Measurements from ENCODE around the gene HELZ. TPM values are rescaled to one million over a fixed set of nuclear protein-coding genes. Genes with fewer than 3 reads are reported as not detected.

The HELZ gene
- total and polyA plus RNA-seq, 5 donors = 5.6 to 43.9 (median 37.2) TPM

- no peaks in the 10 kb centered on the region for H3K4me1 ChIP-seq (ENCODE audit: control insufficient read depth, insufficient read depth, low read length)
- no peak for DNase-seq
- intact Hi-C loops (cut with DNase I) = no loop called here
- H3K27me3 ChIP-seq (ENCODE audit: control insufficient read depth, insufficient read depth) = no peaks in the 10 kb centered on the region
- no peak overlapping the region for H3K27ac ChIP-seq (ENCODE audit: low read length)
- WGBS = 49% methylated on average over 8 of the region's 8 CpGs
- peak overlapping the region; percentile 99 for H3K4me3 ChIP-seq (ENCODE audit: low read length)
- no peak for ATAC-seq
- H3K9me3 ChIP-seq (ENCODE audit: control insufficient read depth, low read length) = no peaks in the 10 kb centered on the region
Observed at GRCh38 chr17:67246403-67246652, 1.3 kb upstream of the HELZ start.

- WGBS = under 1% methylated on average over 75 of the region's 75 CpGs
- H3K27ac ChIP-seq (ENCODE audit: low read length) = no peak overlapping the region
Observed at GRCh38 chr17:67245694-67246402, 852 bp upstream of the HELZ start.

GRCh38 chr17:67244431-67245072, 444 bp downstream of the HELZ start:
- intact Hi-C loops (cut with DNase I) = no loop called here

More at GRCh38 chr17:67245694-67246402, 852 bp upstream of the HELZ start:
- Histone ChIP-seq H3K27me3 (ENCODE audit: control insufficient read depth, insufficient read depth) (no peaks in the 10 kb centered on the region), H3K9me3 (ENCODE audit: control insufficient read depth, low read length) (no peaks in the 10 kb centered on the region), H3K4me1 (ENCODE audit: control insufficient read depth, insufficient read depth, low read length) (no peaks in the 10 kb centered on the region), H3K4me3 (ENCODE audit: low read length) (peak overlapping the region; percentile 99)
- peak; percentile 29 to 69 (median 64) for DNase-seq
- peak; percentile 32 to 51 for ATAC-seq
- intact Hi-C loops (cut with DNase I) = no loop called here

DNA sequence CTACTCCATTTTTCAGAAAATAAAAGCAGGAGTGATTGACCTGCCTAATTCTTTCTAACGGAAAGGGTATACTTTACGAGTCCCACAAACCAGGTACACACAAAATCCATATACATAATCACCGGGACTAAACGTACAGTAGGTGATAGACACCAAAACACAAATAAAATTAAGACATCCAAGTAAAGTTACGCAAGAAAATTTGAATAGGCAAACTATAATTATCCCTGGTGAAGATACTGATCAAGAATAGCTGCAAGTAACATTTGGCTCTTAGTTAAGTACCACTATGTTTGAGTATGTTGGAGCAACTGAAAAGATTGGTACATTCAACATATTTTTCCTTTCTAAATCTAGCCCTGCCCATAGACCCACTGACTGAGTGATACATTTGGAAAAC, 1.7 kb downstream of the HELZ start:
- ATAC-seq = no peak
- H3K4me1 ChIP-seq (ENCODE audit: control insufficient read depth, insufficient read depth, low read length) = no peaks in the 10 kb centered on the region
- DNase-seq = no peak
- H3K4me3 ChIP-seq (ENCODE audit: low read length) = peak overlapping the region; percentile 35
- no peak overlapping the region for H3K27ac ChIP-seq (ENCODE audit: low read length)
- 81% methylated on average over 5 of the region's 5 CpGs for WGBS
- no peaks in the 10 kb centered on the region for H3K9me3 ChIP-seq (ENCODE audit: control insufficient read depth, low read length)
- H3K27me3 ChIP-seq (ENCODE audit: control insufficient read depth, insufficient read depth) = no peaks in the 10 kb centered on the region
- intact Hi-C loops (cut with DNase I) = no loop called here

More at GRCh38 chr17:67244431-67245072, 444 bp downstream of the HELZ start:
- no peaks in the 10 kb centered on the region for H3K9me3 ChIP-seq (ENCODE audit: control insufficient read depth, low read length)
- peak; percentile 44 to 46 for ATAC-seq
- WGBS = 1% methylated on average over 47 of the region's 47 CpGs
- DNase-seq = peak; percentile 15 to 72 (median 61)
- H3K27ac ChIP-seq (ENCODE audit: low read length) = peak overlapping the region; percentile 32
- no peaks in the 10 kb centered on the region for H3K27me3 ChIP-seq (ENCODE audit: control insufficient read depth, insufficient read depth)
- peak overlapping the region; percentile 99 for H3K4me3 ChIP-seq (ENCODE audit: low read length)
- H3K4me1 ChIP-seq (ENCODE audit: control insufficient read depth, insufficient read depth, low read length) = no peaks in the 10 kb centered on the region

DNA sequence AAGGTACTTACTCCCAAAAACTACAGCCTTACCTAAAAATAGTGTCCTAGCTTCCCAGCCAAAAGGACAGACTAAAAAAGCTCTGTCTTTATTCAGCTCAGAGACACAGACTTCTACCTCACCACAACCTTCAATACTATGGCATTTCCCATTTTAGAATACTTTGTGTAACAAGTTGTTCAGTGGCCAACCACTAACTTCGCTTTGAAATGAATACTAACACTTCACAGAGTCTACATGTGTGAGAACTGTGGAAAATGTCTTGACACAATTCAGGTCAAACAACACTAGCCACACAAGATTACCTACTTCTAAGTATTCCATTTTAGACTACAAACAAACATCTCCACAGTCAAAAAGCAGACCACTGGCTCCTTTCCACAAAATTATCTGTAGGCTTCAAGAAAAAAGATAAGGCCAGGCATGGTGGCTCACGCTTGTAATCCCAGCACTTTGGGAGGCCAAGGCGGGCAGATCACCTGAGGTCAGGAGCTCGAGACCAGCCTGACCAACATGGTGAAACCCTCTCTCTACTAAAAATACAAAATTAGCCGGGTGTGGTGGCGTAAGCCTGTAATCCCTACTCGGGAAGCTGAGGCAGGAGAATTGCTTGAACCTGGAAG, 3.2 kb downstream of the HELZ start:
- WGBS = 80% methylated on average over 7 of the region's 7 CpGs
- H3K27me3 ChIP-seq (ENCODE audit: control insufficient read depth, insufficient read depth) = no peaks in the 10 kb centered on the region
- H3K27ac ChIP-seq (ENCODE audit: low read length) = no peak overlapping the region
- no peaks in the 10 kb centered on the region for H3K4me1 ChIP-seq (ENCODE audit: control insufficient read depth, insufficient read depth, low read length)
- intact Hi-C loops (cut with DNase I) = no loop called here
- H3K9me3 ChIP-seq (ENCODE audit: control insufficient read depth, low read length) = no peaks in the 10 kb centered on the region
- H3K4me3 ChIP-seq (ENCODE audit: low read length) = no peak overlapping the region
- ATAC-seq = no peak
- no peak for DNase-seq

DNA sequence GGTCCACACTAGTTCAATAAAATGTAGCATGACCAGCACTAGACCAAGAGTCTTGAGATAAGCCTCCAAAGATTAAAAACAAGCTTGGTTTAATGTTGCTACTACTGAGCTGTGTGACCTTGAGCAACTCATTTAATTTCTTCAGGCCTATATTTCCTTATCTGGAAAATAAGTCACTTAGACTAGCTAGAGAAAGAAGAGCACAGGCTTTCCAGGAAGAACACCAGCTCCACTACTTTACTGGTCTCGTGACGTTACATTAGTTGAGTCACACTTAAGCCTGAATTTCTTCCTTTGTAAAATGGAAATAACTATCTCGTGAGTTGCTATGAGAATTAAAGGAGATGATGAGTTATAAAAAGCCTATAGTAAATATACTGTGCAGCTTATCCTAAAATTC, 5.4 kb downstream of the HELZ start:
- no peak overlapping the region for H3K27ac ChIP-seq (ENCODE audit: low read length)
- intact Hi-C loops (cut with DNase I) = no loop called here
- DNase-seq (no peak), ATAC-seq (no peak)
- WGBS = 48% methylated on average over 3 of the region's 3 CpGs
- H3K4me3 ChIP-seq (ENCODE audit: low read length) = no peak overlapping the region
- H3K27me3 ChIP-seq (ENCODE audit: control insufficient read depth, insufficient read depth) = no peaks in the 10 kb centered on the region
- H3K9me3 ChIP-seq (ENCODE audit: control insufficient read depth, low read length) = no peaks in the 10 kb centered on the region
- H3K4me1 ChIP-seq (ENCODE audit: control insufficient read depth, insufficient read depth, low read length) = no peaks in the 10 kb centered on the region

DNA sequence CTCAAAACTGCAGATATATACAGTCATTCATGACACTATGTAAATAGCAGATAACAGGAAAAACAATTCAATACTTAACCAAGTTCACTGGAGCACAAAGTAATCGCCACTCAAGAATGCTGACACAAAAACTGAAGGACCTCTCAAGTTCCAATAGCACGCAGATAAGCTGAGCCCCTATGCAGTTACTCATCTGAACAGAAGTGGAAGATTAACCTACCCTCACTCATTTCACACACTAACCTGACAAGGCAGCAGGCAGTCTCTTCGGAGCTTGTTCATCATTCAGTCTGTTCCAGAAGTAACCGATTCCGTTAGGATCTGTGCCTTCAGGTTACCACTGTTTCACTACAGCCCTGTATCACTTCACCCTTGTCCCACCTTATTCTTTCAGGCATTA, 6.0 kb downstream of the HELZ start:
- intact Hi-C loops (cut with DNase I) = no loop called here
- no peak for ATAC-seq
- H3K9me3 ChIP-seq (ENCODE audit: control insufficient read depth, low read length) = no peaks in the 10 kb centered on the region
- DNase-seq = no peak
- no peak overlapping the region for H3K4me3 ChIP-seq (ENCODE audit: low read length)
- no peak overlapping the region for H3K27ac ChIP-seq (ENCODE audit: low read length)
- no peaks in the 10 kb centered on the region for H3K4me1 ChIP-seq (ENCODE audit: control insufficient read depth, insufficient read depth, low read length)
- no peaks in the 10 kb centered on the region for H3K27me3 ChIP-seq (ENCODE audit: control insufficient read depth, insufficient read depth)
- 78% methylated on average over 5 of the region's 5 CpGs for WGBS

DNA sequence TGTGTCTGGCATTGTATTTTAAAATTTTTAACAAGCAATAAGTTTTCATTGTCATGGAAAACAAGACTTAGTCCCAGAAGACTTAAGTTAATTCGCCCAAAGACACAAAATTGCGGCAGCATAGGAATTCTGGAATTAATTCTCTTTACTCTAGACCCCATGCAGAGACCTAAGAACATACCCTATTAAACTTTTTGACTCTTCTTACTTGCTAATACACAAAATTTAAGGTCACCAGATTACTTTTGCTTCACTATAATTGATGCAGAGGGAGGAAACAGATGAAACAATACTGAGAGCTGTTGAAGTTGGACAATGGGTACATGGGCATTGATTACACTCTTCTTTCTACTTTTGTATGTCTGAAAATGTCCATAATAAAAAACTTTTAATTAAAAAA, 12.6 kb downstream of the HELZ start:
- intact Hi-C loops (cut with DNase I) = no loop called here

GRCh38 chr17:67229109-67229955, 15.7 kb downstream of the HELZ start:
- Histone ChIP-seq H3K27ac (ENCODE audit: low read length) (no peak overlapping the region), H3K9me3 (ENCODE audit: control insufficient read depth, low read length) (no peaks in the 10 kb centered on the region), H3K27me3 (ENCODE audit: control insufficient read depth, insufficient read depth) (no peaks in the 10 kb centered on the region), H3K4me1 (ENCODE audit: control insufficient read depth, insufficient read depth, low read length) (peaks cover 3% of the 10 kb centered on the region), H3K4me3 (ENCODE audit: low read length) (no peak overlapping the region)
- WGBS = 62% methylated on average over 5 of the region's 5 CpGs
- ATAC-seq = no peak
- DNase-seq = no peak
- intact Hi-C loops (cut with DNase I) = no loop called here

More for the DNA sequence above, 12.6 kb downstream of the HELZ start:
- H3K27ac ChIP-seq (ENCODE audit: low read length) = no peak overlapping the region
- no peaks in the 10 kb centered on the region for H3K27me3 ChIP-seq (ENCODE audit: control insufficient read depth, insufficient read depth)
- no peak overlapping the region for H3K4me3 ChIP-seq (ENCODE audit: low read length)
- H3K9me3 ChIP-seq (ENCODE audit: control insufficient read depth, low read length) = no peaks in the 10 kb centered on the region
- H3K4me1 ChIP-seq (ENCODE audit: control insufficient read depth, insufficient read depth, low read length) = peaks cover 3% of the 10 kb centered on the region
- no peak for ATAC-seq
- no peak for DNase-seq
- 97% methylated on average over 2 of the region's 2 CpGs for WGBS

DNA sequence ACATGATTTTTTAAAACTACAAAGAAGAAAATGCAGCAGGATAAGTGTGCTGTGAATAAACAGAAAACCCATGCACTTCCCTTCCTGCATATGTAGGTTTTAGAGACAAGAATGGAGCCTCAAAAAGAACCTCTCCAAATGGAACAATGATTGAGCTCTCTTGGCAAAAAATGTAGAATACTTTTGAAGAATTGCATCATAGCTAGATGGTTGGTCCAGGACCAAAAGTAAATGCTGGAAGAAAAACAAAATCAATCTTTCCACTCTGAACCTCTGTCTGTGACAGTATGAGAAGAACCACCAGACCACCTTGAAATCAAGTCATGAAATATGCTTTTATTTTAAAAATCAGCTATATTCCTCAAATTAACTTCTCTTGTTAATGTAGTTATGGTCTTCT, 17.5 kb downstream of the HELZ start:
- DNase-seq = no peak
- intact Hi-C loops (cut with DNase I) = no loop called here
- no peak for ATAC-seq

GRCh38 chr17:67225316-67225715, 19.7 kb downstream of the HELZ start:
- intact Hi-C loops (cut with DNase I) = no loop called here
- no peaks in the 10 kb centered on the region for H3K27me3 ChIP-seq (ENCODE audit: control insufficient read depth, insufficient read depth)
- DNase-seq = no peak
- ATAC-seq = no peak
- peaks cover 5% of the 10 kb centered on the region for H3K4me1 ChIP-seq (ENCODE audit: control insufficient read depth, insufficient read depth, low read length)
- whole genome bisulfite sequencing = 94% methylated on average over 4 of the region's 4 CpGs
- H3K9me3 ChIP-seq (ENCODE audit: control insufficient read depth, low read length) = no peaks in the 10 kb centered on the region
- H3K27ac ChIP-seq (ENCODE audit: low read length) = no peak overlapping the region
- H3K4me3 ChIP-seq (ENCODE audit: low read length) = no peak overlapping the region

More for the DNA sequence above, 17.5 kb downstream of the HELZ start:
- Histone ChIP-seq H3K9me3 (ENCODE audit: control insufficient read depth, low read length) (no peaks in the 10 kb centered on the region), H3K27ac (ENCODE audit: low read length) (no peak overlapping the region), H3K27me3 (ENCODE audit: control insufficient read depth, insufficient read depth) (no peaks in the 10 kb centered on the region), H3K4me1 (ENCODE audit: control insufficient read depth, insufficient read depth, low read length) (peaks cover 5% of the 10 kb centered on the region), H3K4me3 (ENCODE audit: low read length) (no peak overlapping the region)
